C4-2B (cell line): ENCODE results near the gene SLC24A4.

Source experiments
- H3K27ac ChIP-seq: fragments of 450-650 bp; 2 replicates; pipeline ENCODE4 v1.5.1; 2017
- ZFX ChIP-seq: fragments of 450-650 bp; IDR thresholded peaks from 2 replicates; pipeline ENCODE4 v1.6.1; 2017
- TF ChIP-seq, protein P1 (sequence below): fragments of 450-650 bp; conservative IDR thresholded peaks from 2 replicates; pipeline ENCODE4 v1.5.1; 2017; ENCODE audit warnings: mild to moderate bottlenecking

SLC24A4 gene

DNA sequence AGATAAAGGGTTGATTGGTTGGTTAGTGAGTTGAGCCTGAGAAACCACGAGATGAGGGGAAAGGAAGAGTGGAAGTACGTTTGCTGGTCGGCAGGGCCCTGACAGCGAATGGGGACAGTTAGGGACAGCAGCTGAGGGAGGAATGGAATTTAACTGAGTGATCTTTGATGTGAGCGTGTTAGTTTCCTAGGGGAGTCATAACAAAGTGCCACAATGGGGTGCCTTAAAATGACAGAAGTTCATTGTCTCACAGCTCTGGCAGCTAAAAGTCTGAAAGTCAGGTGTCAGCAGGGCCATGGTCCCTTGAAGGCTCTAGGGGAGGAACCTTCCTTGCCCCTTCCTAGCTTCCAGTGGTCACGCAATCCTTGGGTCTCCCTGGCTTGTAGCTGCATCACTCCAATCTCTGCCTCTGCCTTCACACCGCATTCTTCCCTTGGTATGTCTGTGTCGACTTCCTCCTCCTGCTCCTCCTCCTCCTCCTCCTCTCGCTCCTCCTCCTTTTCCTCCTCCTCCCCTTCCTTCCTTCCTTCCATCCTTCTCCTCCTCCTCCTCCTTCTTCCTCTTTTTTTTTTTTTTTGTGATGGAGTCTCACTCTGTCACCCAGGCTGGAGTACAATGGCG, 164.7 kb downstream of the SLC24A4 start:
- TF ChIP-seq, protein P1, sequence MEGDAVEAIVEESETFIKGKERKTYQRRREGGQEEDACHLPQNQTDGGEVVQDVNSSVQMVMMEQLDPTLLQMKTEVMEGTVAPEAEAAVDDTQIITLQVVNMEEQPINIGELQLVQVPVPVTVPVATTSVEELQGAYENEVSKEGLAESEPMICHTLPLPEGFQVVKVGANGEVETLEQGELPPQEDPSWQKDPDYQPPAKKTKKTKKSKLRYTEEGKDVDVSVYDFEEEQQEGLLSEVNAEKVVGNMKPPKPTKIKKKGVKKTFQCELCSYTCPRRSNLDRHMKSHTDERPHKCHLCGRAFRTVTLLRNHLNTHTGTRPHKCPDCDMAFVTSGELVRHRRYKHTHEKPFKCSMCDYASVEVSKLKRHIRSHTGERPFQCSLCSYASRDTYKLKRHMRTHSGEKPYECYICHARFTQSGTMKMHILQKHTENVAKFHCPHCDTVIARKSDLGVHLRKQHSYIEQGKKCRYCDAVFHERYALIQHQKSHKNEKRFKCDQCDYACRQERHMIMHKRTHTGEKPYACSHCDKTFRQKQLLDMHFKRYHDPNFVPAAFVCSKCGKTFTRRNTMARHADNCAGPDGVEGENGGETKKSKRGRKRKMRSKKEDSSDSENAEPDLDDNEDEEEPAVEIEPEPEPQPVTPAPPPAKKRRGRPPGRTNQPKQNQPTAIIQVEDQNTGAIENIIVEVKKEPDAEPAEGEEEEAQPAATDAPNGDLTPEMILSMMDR = no peak
- TF ChIP-seq ZFX = no peak
- H3K27ac ChIP-seq = no peak overlapping the region

DNA sequence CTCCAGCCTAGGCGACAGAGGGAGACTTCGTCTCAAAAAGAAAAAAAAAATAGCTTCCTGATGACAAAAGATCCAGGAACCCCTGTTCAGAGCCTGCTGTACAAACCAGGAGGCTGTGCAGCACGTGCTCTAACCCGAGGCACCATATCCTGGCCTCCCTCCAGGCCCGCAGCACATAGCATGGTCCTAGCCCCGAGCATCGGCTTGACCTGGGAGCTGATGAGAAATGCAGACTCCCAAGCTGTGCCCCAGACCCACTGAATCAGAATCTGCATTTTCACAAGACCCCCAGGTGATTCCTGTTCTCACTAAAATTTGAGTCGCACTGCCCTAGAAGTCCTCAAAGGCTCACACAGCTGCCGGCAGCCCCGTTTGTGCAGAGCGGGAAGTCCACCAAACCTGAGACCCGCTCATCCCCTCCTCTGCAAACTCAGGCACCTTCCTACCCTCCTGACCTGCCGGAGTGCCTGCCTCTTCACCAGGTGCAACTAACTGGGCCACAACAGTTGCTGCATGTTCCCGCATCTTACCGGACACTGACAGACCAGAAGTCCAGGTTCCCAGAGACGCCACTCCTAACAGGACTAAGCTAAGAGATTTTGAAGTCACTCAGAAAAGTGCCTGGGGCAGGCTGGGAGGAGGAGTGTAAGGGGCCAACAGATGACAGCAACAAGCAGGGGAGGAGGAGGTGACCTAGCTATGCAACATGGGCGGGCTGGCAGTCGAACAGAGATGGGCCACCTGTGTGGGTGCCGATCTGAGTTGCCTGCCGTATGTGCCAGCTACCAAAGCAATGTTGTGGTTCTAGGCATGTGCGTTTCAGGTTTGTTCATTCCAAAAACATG, 166.7 kb downstream of the SLC24A4 start:
- TF ChIP-seq, protein P1 = no peak
- no peak for TF ChIP-seq ZFX
- H3K27ac ChIP-seq = no peak overlapping the region

DNA sequence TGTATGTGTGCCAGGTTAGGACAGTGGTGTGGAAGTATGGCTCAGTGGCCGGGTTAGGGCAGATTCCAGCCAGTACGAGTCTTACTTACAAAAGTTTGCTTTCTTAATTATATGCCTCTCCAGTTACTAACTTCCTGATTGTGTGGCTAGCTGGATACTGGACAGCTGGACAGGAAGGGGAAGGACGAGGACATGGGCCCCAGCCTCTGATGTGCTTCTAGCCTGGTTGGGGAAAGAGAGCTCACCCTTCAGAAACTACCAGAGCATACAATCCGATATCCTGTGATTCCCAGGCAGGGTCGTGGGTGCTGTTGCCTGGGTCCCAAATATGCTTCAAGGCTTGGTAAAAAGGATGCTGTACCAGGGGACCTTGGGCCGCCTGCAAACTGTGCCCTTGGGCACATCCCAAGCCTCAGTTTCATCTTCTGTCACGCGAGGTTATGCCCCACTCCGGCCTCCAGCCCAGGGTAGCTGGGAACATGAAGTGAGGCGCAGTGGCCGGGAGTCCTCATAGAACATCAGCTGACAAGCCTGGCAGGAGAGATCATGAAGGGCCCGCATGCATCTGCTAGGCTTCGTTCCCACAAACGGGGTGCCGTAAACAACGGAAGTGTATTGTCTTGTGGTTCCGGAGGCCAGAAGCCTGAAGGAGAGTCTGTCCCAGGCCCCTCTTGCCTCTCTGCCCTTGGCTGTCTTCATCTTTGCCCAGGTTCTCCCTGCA, 167.4 kb downstream of the SLC24A4 start:
- TF ChIP-seq, protein P1 = no peak
- no peak for TF ChIP-seq ZFX
- no peak overlapping the region for H3K27ac ChIP-seq

DNA sequence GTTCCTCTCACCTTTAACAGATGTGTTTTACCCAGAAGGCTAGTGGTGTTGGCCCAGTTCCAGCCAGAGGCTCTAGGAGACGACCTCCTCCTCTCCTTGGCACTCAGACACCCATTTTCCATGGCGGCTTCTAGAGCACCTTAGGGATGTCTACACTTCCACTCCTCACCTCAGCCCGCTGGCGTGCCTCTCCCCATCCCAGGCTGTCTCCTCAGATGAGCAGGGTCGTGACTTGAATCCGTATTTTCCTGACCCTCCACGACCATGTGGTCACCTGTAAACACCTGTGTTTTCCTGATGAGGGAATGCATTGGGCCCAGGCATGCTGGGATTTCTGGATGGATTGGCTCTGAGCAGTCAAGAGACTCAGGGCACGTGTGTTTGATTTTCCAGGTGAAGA, 168.8 kb downstream of the SLC24A4 start:
- H3K27ac ChIP-seq = no peak overlapping the region
- TF ChIP-seq ZFX = no peak
- TF ChIP-seq, protein P1 = no peak

DNA sequence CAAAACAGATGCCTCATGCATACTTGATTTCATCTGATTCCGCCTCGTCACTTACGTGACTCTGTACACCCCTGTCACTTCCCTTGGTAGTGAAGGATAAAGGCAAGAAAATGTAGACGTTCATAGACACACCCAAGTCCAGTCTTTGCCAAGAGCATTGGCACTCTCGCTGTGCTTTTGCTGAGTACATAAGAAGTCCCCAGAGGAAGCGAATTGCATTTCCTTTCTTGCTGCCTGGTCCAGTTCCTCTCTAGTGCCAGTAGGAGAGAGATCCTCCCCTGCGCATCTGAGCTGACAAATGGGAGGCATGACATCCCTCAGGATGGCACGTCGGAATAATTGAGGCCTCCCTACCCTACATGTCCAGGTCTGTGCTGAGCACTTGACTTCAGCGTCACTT, 169.3 kb downstream of the SLC24A4 start:
- TF ChIP-seq ZFX = no peak
- TF ChIP-seq, protein P1 = no peak
- H3K27ac ChIP-seq = no peak overlapping the region

DNA sequence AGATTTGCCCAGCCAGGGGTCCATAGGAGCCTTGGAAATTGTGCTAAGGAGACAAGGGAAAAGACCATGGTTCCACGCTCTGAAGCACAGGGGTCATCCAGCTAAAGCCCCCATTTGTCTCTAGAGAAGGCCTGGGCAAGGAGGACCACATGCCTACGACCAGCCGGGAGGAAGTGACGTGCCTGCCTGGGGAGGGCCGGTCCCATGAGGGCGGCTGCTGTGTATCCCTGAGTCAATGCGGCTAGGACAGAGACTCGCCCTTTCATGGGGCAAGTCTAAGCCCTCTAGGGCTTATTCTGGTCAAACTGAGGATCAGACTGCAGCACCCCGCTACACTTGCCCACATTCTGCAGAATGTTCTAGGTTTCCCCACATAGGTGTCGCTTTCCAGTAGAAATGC, 170.1 kb downstream of the SLC24A4 start:
- no peak overlapping the region for H3K27ac ChIP-seq
- TF ChIP-seq ZFX = no peak
- TF ChIP-seq, protein P1 = no peak

DNA sequence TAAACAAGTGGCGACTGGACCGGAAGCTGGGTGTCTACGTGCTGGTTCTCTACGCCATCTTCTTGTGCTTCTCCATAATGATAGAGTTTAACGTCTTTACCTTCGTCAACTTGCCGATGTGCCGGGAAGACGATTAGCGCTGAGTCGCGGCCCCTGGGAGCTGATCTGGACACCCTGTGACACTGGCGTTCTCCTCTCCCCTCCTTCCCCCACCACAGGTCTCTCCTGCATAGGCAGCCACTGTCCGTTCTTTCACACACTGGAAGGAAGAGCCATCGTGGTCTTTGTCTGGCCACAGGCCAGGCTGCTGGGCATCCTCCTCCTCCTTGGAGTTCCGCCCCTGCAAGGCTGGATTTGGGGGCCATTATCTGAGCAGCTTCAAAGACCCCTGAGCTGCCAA, 170.5 kb downstream of the SLC24A4 start:
- no peak overlapping the region for H3K27ac ChIP-seq
- TF ChIP-seq, protein P1 = no peak
- TF ChIP-seq ZFX = no peak
